HepG2 (cell line): ENCODE results near the gene RALY. TPM values are rescaled to one million over a fixed set of nuclear protein-coding genes. Genes with fewer than 3 reads are reported as not detected.

Experiments used
- ADNP ChIP-seq: sonication (generic); formaldehyde crosslinking; IDR thresholded peaks from 2 replicates; pipeline ENCODE4 v1.4.0; 2020; ENCODE audit warnings: missing genetic modification reagents
- CHD2 ChIP-seq: IDR thresholded peaks from 2 replicates; pipeline ENCODE4 v1.6.1; 2011; ENCODE audit warnings: low read depth, low read length, improper control_type of control experiment
- HMG20A ChIP-seq: IDR thresholded peaks from 2 replicates; pipeline ENCODE4 v1.6.1; 2016; ENCODE audit warnings: borderline replicate concordance
- HNRNPLL ChIP-seq: fragments of 200-400 bp; formaldehyde crosslinking; IDR thresholded peaks from 2 replicates; pipeline ENCODE4 v1.6.1; 2017; ENCODE audit warnings: mild to moderate bottlenecking, low read depth, low read length; ENCODE audit not compliant: poor library complexity, severe bottlenecking
- KLF15 ChIP-seq: sonication (generic); formaldehyde crosslinking; IDR thresholded peaks from 2 replicates; pipeline ENCODE4 v1.8.1; 2023; ENCODE audit warnings: borderline replicate concordance, mild to moderate bottlenecking, inconsistent platforms, missing genetic modification reagents, mixed read lengths
- NCOA2 ChIP-seq: sonication (generic); formaldehyde crosslinking; IDR thresholded peaks from 2 replicates; pipeline ENCODE4 v1.8.0; 2022; ENCODE audit warnings: inconsistent platforms
- RFX3 ChIP-seq: IDR thresholded peaks from 2 replicates; pipeline ENCODE4 v1.6.1; 2016; ENCODE audit warnings: missing biosample characterization, missing genetic modification reagents
- TRIM24 ChIP-seq: sonication (generic); formaldehyde crosslinking; IDR thresholded peaks from 2 replicates; pipeline ENCODE4 v1.8.0; 2022; ENCODE audit warnings: mild to moderate bottlenecking, missing genetic modification reagents
- XRCC5 ChIP-seq: fragments of 200-400 bp; formaldehyde crosslinking; optimal IDR thresholded peaks from 2 replicates; pipeline ENCODE3; 2017; ENCODE audit warnings: mild to moderate bottlenecking, low read length
- YEATS4 ChIP-seq: sonication (generic); formaldehyde crosslinking; IDR thresholded peaks from 2 replicates; pipeline ENCODE4 v1.4.0; 2020; ENCODE audit warnings: missing genetic modification reagents, borderline replicate concordance
- ZBTB20 ChIP-seq: sonication (generic); formaldehyde crosslinking; IDR thresholded peaks from 2 replicates; pipeline ENCODE4 v1.8.1; 2023; ENCODE audit warnings: missing genetic modification reagents, low read depth, mild to moderate bottlenecking, borderline replicate concordance
- ZBTB49 ChIP-seq: sonication (generic); formaldehyde crosslinking; IDR thresholded peaks from 2 replicates; pipeline ENCODE4 v1.4.0; 2020; ENCODE audit warnings: missing genetic modification reagents, borderline replicate concordance
- ZBTB8A ChIP-seq: sonication (generic); formaldehyde crosslinking; IDR thresholded peaks from 2 replicates; pipeline ENCODE4 v1.4.0; 2020; ENCODE audit warnings: mild to moderate bottlenecking, low read depth, missing genetic modification reagents, borderline replicate concordance
- ZFAT ChIP-seq: sonication (generic); formaldehyde crosslinking; conservative IDR thresholded peaks from 2 replicates; pipeline ENCODE4 v1.8.1; 2023; ENCODE audit warnings: missing genetic modification reagents, inconsistent platforms
- ZMYM4 ChIP-seq: sonication (generic); formaldehyde crosslinking; IDR thresholded peaks from 2 replicates; pipeline ENCODE4 v1.8.1; 2023; ENCODE audit warnings: mild to moderate bottlenecking, missing genetic modification reagents
- ZNF235 ChIP-seq: sonication (generic); formaldehyde crosslinking; IDR thresholded peaks from 2 replicates; pipeline ENCODE4 v1.8.1; 2023; ENCODE audit warnings: mild to moderate bottlenecking, missing genetic modification reagents, borderline replicate concordance
- ZNF615 ChIP-seq: sonication (generic); formaldehyde crosslinking; IDR thresholded peaks from 2 replicates; pipeline ENCODE4 v1.5.0; 2020; ENCODE audit warnings: mild to moderate bottlenecking, missing genetic modification reagents, borderline replicate concordance
- ZNF850 ChIP-seq: sonication (generic); formaldehyde crosslinking; conservative IDR thresholded peaks from 2 replicates; pipeline ENCODE4 v1.9.0; 2021; ENCODE audit warnings: mild to moderate bottlenecking, missing genetic modification reagents
- ZSCAN30 ChIP-seq: sonication (generic); formaldehyde crosslinking; IDR thresholded peaks from 2 replicates; pipeline ENCODE4 v1.5.0; 2020; ENCODE audit warnings: mild to moderate bottlenecking, missing genetic modification reagents
- polyA plus RNA-seq, 8 experiments: library from polyadenylated mRNA; depleted of rRNA in 3 of 8; stranded (reverse) in 7 of 8; unstranded in 1 of 8; fragments of >200 nt; fragmentation: Illumina TruSeq in 4 of 8; extraction: Trizol in 4 of 8; gene quantifications; 2 replicates each; pipeline versions ENCODE4 v1.2.1 to v1.2.3, GENCODE V29; 2011 to 2016; ENCODE audit warnings: low read depth in 4 of 8, missing spikeins in 1 of 8, mixed read lengths in 1 of 8; ENCODE audit not compliant: insufficient read depth in 1 of 8
- total RNA-seq, 5 experiments: library from RNA; depleted of rRNA; stranded (reverse); fragments of >200 nt; fragmentation: Illumina TruSeq; extraction: Trizol; gene quantifications; 2 replicates each; pipeline ENCODE4 v1.2.3, GENCODE V29; 2016; ENCODE audit warnings: low read depth in 1 of 5
- TF ChIP-seq, protein P1 (sequence below): sonication (generic); formaldehyde crosslinking; IDR thresholded peaks from 2 replicates; pipeline ENCODE4 v1.5.1; 2020; ENCODE audit warnings: mild to moderate bottlenecking, missing genetic modification reagents, borderline replicate concordance
- TF ChIP-seq, protein P2 (sequence below): sonication (generic); formaldehyde crosslinking; IDR thresholded peaks from 2 replicates; pipeline ENCODE4 v1.5.1; 2020; ENCODE audit warnings: mild to moderate bottlenecking, missing genetic modification reagents, borderline replicate concordance

RALY gene
- total and polyA plus RNA-seq, 2 of the 13 experiments (the other 11 are each of a cell fraction or from before 2014, with no cell fraction given) = 178 to 186 TPM

DNA sequence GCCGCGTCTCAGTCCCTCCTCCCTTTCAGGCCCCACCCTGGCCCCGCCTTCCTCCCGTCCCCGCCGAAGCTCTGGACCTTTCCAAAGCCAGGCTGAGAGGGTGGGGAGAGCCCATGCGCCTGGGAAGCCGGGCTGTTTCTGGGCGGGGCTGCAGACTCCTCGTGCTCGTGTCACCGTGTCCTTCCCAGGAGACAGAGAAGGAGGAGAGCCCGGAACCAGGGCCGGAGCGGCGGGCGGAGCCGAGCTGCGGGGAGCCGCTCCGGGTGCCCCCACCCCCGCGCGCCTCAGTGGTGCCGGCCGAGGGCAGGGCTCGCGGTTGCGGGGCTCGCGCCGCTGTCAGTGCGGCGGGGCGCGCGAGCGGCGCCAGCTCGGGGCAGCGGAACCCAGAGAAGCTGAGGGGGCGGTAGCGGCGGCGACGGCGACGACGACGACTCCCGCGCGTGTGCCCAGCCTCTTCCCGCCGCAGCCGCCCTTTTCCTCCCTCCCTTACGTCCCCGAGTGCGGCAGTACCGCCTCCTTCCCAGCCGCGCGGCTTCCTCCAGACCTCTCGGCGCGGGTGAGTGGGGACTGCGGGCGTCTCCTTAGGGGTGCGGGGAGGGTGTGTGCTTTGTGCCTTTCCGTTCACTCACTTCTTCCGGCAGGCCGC, at the start of gene RALY (continued):
- TF ChIP-seq XRCC5 = peak; percentile 91
- no peak for TF ChIP-seq RFX3
- TF ChIP-seq KLF15 (CRISPR knock-in tag) = no peak
- no peak for TF ChIP-seq ADNP (CRISPR knock-in tag)
- TF ChIP-seq NCOA2 = 0 out of 2 replicates have a peak, but pooled peaks have one; percentile 47
- no peak for TF ChIP-seq TRIM24 (CRISPR knock-in tag)
- TF ChIP-seq ZBTB8A (CRISPR knock-in tag) = no peak
- peak; percentile 70 for TF ChIP-seq ZNF235
- peak; percentile 76 for TF ChIP-seq ZBTB20 (CRISPR knock-in tag)
- peak; percentile 83; the same call in 1 of the 2 replicates for TF ChIP-seq YEATS4 (CRISPR knock-in tag)
- TF ChIP-seq ZSCAN30 (CRISPR knock-in tag) = no peak
- 0 out of 2 replicates have a peak, but pooled peaks have one; percentile 48 for TF ChIP-seq ZBTB49 (CRISPR knock-in tag)
- TF ChIP-seq, protein P1, sequence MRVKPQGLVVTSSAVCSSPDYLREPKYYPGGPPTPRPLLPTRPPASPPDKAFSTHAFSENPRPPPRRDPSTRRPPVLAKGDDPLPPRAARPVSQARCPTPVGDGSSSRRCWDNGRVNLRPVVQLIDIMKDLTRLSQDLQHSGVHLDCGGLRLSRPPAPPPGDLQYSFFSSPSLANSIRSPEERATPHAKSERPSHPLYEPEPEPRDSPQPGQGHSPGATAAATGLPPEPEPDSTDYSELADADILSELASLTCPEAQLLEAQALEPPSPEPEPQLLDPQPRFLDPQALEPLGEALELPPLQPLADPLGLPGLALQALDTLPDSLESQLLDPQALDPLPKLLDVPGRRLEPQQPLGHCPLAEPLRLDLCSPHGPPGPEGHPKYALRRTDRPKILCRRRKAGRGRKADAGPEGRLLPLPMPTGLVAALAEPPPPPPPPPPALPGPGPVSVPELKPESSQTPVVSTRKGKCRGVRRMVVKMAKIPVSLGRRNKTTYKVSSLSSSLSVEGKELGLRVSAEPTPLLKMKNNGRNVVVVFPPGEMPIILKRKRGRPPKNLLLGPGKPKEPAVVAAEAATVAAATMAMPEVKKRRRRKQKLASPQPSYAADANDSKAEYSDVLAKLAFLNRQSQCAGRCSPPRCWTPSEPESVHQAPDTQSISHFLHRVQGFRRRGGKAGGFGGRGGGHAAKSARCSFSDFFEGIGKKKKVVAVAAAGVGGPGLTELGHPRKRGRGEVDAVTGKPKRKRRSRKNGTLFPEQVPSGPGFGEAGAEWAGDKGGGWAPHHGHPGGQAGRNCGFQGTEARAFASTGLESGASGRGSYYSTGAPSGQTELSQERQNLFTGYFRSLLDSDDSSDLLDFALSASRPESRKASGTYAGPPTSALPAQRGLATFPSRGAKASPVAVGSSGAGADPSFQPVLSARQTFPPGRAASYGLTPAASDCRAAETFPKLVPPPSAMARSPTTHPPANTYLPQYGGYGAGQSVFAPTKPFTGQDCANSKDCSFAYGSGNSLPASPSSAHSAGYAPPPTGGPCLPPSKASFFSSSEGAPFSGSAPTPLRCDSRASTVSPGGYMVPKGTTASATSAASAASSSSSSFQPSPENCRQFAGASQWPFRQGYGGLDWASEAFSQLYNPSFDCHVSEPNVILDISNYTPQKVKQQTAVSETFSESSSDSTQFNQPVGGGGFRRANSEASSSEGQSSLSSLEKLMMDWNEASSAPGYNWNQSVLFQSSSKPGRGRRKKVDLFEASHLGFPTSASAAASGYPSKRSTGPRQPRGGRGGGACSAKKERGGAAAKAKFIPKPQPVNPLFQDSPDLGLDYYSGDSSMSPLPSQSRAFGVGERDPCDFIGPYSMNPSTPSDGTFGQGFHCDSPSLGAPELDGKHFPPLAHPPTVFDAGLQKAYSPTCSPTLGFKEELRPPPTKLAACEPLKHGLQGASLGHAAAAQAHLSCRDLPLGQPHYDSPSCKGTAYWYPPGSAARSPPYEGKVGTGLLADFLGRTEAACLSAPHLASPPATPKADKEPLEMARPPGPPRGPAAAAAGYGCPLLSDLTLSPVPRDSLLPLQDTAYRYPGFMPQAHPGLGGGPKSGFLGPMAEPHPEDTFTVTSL (CRISPR knock-in tag) = no peak
- no peak for TF ChIP-seq ZNF615 (CRISPR knock-in tag)
- TF ChIP-seq ZFAT (CRISPR knock-in tag) = no peak
- no peak for TF ChIP-seq ZNF850 (CRISPR knock-in tag)
- no peak for TF ChIP-seq ZMYM4 (CRISPR knock-in tag)
- TF ChIP-seq, protein P2, sequence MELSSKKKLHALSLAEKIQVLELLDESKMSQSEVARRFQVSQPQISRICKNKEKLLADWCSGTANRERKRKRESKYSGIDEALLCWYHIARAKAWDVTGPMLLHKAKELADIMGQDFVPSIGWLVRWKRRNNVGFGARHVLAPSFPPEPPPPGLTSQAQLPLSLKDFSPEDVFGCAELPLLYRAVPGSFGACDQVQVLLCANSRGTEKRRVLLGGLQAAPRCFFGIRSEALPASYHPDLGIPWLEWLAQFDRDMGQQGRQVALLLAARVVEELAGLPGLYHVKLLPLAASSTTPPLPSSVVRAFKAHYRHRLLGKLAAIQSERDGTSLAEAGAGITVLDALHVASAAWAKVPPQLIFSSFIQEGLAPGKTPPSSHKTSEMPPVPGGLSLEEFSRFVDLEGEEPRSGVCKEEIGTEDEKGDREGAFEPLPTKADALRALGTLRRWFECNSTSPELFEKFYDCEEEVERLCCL (CRISPR knock-in tag) = peak; percentile 16; the same call in 1 of the 2 replicates
- TF ChIP-seq HNRNPLL = peak; percentile 68
- no peak for TF ChIP-seq CHD2
- TF ChIP-seq HMG20A (CRISPR knock-in tag) = no peak
